Muscle layer of duodenum (tissue), 2 donors: ENCODE results near the gene E2F3.
A peak's percentile ranks its signal among the peaks of the same experiment; 100 is the strongest.

Source experiments
- H3K27ac ChIP-seq: one replicate; pipeline ENCODE4 v1.7.0; 2013; ENCODE audit warnings: mild to moderate bottlenecking, low read length
- H3K27me3 ChIP-seq: one replicate; pipeline ENCODE4 v1.7.0; 2013; ENCODE audit warnings: low read depth, mild to moderate bottlenecking, control low read depth, low read length
- H3K36me3 ChIP-seq, 2 donors: one replicate each; pipeline ENCODE4 v1.7.0; 2013; ENCODE audit warnings: low read length in 2 of 2, control low read depth in 1 of 2, mild to moderate bottlenecking in 1 of 2; ENCODE audit not compliant: insufficient read depth in 2 of 2, control insufficient read depth in 1 of 2
- H3K4me1 ChIP-seq, 2 donors: one replicate each; pipeline ENCODE4 v1.7.0; 2013; ENCODE audit warnings: low read length in 2 of 2, mild to moderate bottlenecking in 2 of 2, control low read depth in 1 of 2, moderate library complexity in 1 of 2; ENCODE audit not compliant: insufficient read depth in 2 of 2, control insufficient read depth in 1 of 2
- H3K4me3 ChIP-seq, 2 donors: one replicate each; pipeline ENCODE4 v1.7.0; 2013; ENCODE audit warnings: low read length in 2 of 2, low read depth in 1 of 2, mild to moderate bottlenecking in 1 of 2
- H3K9me3 ChIP-seq, 2 donors: one replicate each; pipeline ENCODE4 v1.7.0; 2013; ENCODE audit warnings: low read length in 2 of 2, control low read depth in 1 of 2, mild to moderate bottlenecking in 1 of 2; ENCODE audit not compliant: control insufficient read depth in 1 of 2
- donor health status: healthy.

Gene E2F3

GRCh38 chr6:20370801-20371200 lies 30.9 kb upstream of the E2F3 start:
- Histone ChIP-seq H3K27me3 (no peaks in the 10 kb centered on the region), H3K36me3 (no peaks in the 10 kb centered on the region), H3K4me1 (no peaks in the 10 kb centered on the region), H3K4me3 (no peak overlapping the region), H3K27ac (no peak overlapping the region), H3K9me3 (no peaks in the 10 kb centered on the region)

DNA sequence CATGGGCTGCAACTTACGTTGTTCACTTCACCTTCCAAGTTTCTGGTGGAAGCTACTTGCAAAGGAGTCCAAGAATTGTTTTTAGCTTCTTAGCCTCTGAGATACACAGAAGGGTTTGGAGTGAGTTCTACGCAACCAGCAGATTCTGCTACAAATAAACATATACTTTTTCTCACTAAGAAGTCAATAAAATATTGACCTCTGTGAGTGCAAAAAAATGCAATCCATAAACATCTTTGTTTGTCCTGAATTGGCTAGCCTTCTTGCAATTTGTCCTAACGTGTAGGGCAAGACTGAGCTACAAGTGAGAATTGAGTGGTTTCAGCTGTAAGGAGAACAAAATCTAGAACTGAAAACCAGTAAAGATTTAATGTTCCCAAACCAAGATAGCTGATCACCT lies 26.2 kb upstream of the E2F3 start:
- Histone ChIP-seq H3K27me3 (no peaks in the 10 kb centered on the region), H3K9me3 (no peaks in the 10 kb centered on the region), H3K36me3 (no peaks in the 10 kb centered on the region), H3K4me1 (no peaks in the 10 kb centered on the region), H3K4me3 (no peak overlapping the region), H3K27ac (no peak overlapping the region)

DNA sequence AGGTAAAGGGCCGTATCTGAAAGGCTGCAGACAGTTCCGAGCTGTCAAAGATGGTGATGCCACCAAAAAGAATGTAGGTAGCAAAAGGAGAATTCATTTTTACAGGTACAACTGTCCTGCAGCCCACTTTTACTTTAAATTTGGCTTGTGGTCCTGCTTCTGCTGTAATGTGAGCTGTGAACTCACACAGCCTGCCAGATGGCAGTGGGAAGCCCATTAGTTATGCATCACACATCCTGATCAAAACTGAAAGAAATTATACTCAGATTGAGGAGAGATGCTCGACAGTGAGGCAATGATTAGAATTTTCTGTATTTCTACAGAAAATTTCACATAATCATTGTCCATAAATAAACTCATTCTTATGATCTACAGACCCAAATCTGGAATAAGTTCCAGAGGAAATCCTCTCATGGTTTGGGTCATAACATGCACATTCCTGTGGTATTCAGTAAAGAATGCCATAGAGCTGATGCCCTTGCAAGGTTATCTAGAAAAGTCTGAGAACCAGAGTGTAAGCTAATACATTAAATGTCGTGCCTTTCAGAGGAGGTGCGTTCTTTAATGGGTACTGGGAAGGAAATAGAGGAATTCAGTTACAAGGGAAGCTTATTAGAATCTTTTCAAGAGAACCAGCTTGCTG lies 23.9 kb upstream of the E2F3 start:
- Histone ChIP-seq H3K4me1 (no peaks in the 10 kb centered on the region), H3K27me3 (no peaks in the 10 kb centered on the region), H3K4me3 (no peak overlapping the region), H3K9me3 (no peaks in the 10 kb centered on the region), H3K27ac (no peak overlapping the region), H3K36me3 (no peaks in the 10 kb centered on the region)

GRCh38 chr6:20379231-20379630 lies 22.4 kb upstream of the E2F3 start:
- no peaks in the 10 kb centered on the region for H3K27me3 ChIP-seq
- H3K27ac ChIP-seq = no peak overlapping the region

DNA sequence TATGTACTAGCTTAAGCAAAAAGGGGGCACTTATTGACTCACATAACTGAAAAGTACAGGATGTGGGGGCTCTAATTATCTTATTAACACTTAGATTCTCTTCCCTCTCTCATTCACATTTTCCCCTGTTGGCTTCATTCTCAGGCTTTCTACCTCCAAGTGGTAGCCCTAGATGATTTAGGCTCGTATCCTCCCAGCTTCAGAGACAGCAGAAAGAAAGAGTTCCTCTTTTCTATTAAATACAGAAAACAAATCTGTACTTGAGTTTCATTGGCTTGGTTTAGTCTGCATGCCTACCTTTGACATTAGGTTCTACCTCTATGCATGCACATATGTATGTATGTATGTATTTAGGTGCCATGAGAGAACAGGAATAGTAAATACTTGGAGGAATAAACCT lies 15.5 kb upstream of the E2F3 start:
- Histone ChIP-seq H3K27ac (no peak overlapping the region), H3K36me3 (no peaks in the 10 kb centered on the region)

More at GRCh38 chr6:20379231-20379630, 22.4 kb upstream of the E2F3 start:
- Histone ChIP-seq H3K4me1 (no peaks in the 10 kb centered on the region), H3K9me3 (no peaks in the 10 kb centered on the region), H3K4me3 (no peak overlapping the region), H3K36me3 (no peaks in the 10 kb centered on the region)

DNA sequence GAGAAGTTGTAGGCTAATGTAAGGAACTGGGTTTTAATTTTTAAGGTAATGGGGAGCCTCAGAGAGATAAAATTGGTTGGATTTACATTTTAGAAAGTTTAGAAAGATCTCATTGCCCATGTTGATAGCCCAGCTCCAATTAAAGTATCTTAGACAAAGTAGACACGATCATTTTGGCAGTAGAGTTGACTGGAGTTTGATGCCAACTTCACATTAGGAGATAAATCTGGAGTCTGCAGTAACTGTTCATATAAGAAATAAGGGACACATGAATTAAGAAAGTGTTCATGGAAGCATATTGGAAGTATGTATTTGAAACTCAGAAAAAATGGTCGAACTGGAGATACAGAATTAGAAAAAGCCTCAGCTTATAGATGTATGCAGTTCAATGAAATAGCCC lies 12.6 kb upstream of the E2F3 start:
- Histone ChIP-seq H3K36me3 (no peaks in the 10 kb centered on the region), H3K4me3 (no peak overlapping the region), H3K27ac (no peak overlapping the region), H3K9me3 (no peaks in the 10 kb centered on the region), H3K27me3 (no peaks in the 10 kb centered on the region), H3K4me1 (no peaks in the 10 kb centered on the region)

More for the DNA sequence above, 15.5 kb upstream of the E2F3 start:
- Histone ChIP-seq H3K9me3 (no peaks in the 10 kb centered on the region), H3K27me3 (no peaks in the 10 kb centered on the region), H3K4me3 (no peak overlapping the region), H3K4me1 (no peaks in the 10 kb centered on the region)

- Histone ChIP-seq H3K9me3 (no peaks in the 10 kb centered on the region), H3K4me1 (no peaks in the 10 kb centered on the region), H3K27me3 (no peaks in the 10 kb centered on the region), H3K36me3 (no peaks in the 10 kb centered on the region), H3K27ac (no peak overlapping the region), H3K4me3 (no peak overlapping the region)
Measured at GRCh38 chr6:20393297-20393696, 8.4 kb upstream of the E2F3 start.

GRCh38 chr6:20399518-20399917 lies 2.2 kb upstream of the E2F3 start:
- H3K27me3 ChIP-seq = no peaks in the 10 kb centered on the region
- H3K27ac ChIP-seq = no peak overlapping the region
- H3K9me3 ChIP-seq = no peaks in the 10 kb centered on the region
- H3K4me3 ChIP-seq = no peak overlapping the region
- H3K4me1 ChIP-seq = peaks cover 0 to 4% of the 10 kb centered on the region in 2 donors
- H3K36me3 ChIP-seq = peaks cover 0 to 4% of the 10 kb centered on the region in 2 donors

DNA sequence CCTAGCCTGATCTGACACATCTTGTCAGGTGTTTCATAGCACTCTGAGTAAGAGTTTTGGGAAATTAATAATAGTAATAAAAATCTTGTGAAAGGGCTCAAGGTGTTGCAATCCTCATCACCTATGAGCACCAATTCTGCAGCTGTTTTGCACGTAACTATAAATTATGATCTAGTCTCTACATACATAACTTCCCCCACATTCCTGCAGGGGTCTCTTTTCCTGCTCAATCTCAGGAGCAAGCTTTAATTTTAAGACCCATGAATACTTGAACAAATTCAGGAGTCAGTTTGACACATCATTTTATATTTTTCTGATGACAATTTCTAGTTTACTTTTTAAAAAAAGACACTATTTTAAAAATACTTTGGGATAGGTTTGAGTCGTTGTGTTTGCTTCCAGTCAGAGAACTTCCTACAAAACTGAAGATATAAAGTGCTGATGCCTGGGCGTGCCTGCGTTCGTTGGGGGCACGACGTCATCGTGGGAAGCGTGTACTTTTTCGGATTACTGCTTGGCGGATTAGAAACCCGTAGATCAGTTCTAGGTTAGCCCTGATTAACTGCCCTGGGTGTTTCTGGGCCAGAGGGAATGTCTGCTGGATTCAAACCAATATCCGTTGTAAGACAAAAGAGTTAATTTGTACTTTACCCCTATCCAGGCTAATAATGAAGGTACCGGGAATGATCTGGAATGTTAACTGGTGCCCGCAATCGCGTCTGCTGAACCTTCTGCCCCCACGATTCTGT lies 1.0 kb upstream of the E2F3 start:
- Histone ChIP-seq H3K36me3 (peaks cover 0 to 4% of the 10 kb centered on the region in 2 donors), H3K4me3 (peak overlapping the region; percentile 77 to 96), H3K27me3 (no peaks in the 10 kb centered on the region), H3K4me1 (peaks cover 0 to 7% of the 10 kb centered on the region in 2 donors), H3K27ac (peak overlapping the region; percentile 88), H3K9me3 (no peaks in the 10 kb centered on the region)

- Histone ChIP-seq H3K4me3 (peak overlapping the region; percentile 57 to 77), H3K4me1 (peaks cover 0 to 7% of the 10 kb centered on the region in 2 donors), H3K27ac (peak overlapping the region; percentile 63), H3K9me3 (no peaks in the 10 kb centered on the region), H3K27me3 (no peaks in the 10 kb centered on the region), H3K36me3 (peaks cover 0 to 4% of the 10 kb centered on the region in 2 donors)
Measured at GRCh38 chr6:20402092-20402341, 338 bp downstream of the E2F3 start.

DNA sequence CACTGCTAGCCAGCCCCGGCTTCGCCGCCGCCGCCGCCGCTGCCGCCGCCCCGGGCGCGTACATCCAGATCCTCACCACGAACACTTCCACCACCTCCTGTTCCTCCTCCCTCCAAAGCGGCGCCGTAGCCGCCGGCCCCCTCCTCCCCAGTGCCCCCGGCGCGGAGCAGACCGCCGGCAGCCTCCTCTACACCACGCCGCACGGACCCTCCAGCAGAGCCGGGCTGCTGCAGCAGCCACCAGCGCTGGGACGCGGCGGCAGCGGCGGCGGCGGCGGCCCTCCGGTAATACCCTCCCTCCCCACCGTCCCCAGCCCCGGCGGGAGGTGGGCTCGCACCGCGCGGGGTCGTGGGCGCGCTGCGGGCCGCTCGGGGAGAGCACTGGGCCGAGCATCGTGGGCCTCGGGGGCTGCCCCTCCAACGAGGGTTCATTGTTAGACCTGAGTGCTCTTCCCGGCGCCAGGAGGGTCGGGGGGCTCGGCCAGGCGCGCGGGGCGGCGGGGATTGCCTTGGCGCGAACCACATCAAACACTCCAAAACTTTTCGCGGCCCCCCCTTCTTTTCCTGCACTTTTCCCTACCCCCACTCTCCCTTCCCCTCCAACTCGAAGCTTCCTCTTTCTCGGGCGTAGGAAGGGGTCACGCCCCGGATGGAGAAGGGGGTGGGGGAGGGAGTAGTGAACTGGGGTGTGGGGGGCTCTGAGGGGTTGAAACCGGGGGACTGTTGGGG lies 827 bp downstream of the E2F3 start:
- peak overlapping the region; percentile 63 for H3K27ac ChIP-seq
- no peaks in the 10 kb centered on the region for H3K9me3 ChIP-seq
- peaks cover 0 to 4% of the 10 kb centered on the region in 2 donors for H3K36me3 ChIP-seq
- no peaks in the 10 kb centered on the region for H3K27me3 ChIP-seq
- peaks cover 0 to 7% of the 10 kb centered on the region in 2 donors for H3K4me1 ChIP-seq
- peak overlapping the region; percentile 57 to 77 for H3K4me3 ChIP-seq
